AG04450 (cell line): ENCODE data around the gene SEC16A. TPM values are rescaled to one million over a fixed set of nuclear protein-coding genes. Genes with fewer than 3 reads are reported as not detected.

Source experiments
- CTCF ChIA-PET: fragments of 300-600, 350-600 bp; formaldehyde crosslinking; extraction: SDS; loops from one replicate; lab custom pipeline; 2022; ENCODE audit warnings: antibody characterized with exemption, inconsistent platforms; lab: Charles Lee
- POLR2A ChIA-PET: fragments of 350-600 bp; formaldehyde crosslinking; extraction: SDS; loops from one replicate; lab custom pipeline; 2021; ENCODE audit warnings: antibody characterized with exemption, inconsistent platforms; lab: Yijun Ruan, JAX
- DNase-seq: peaks from one replicate; pipeline ENCODE4 v3.0.0-alpha.2; 2011; ENCODE audit warnings: low read depth, low spot score
- H3K27ac ChIP-seq: one replicate; pipeline ENCODE4 v1.5.1; 2012; ENCODE audit warnings: low read depth, low read length, control low read depth
- H3K27me3 ChIP-seq: one replicate; pipeline ENCODE4 v1.6.0; 2012; ENCODE audit warnings: low read length; ENCODE audit not compliant: control insufficient read depth, insufficient read depth
- H3K4me3 ChIP-seq: 2 replicates; pipeline ENCODE4 v1.5.1; 2011; ENCODE audit warnings: mild to moderate bottlenecking, low read depth, low read length, control low read depth
- H3K9me3 ChIP-seq: 2 replicates; pipeline ENCODE4 v1.5.1; 2012; ENCODE audit warnings: low read length; ENCODE audit not compliant: control insufficient read depth, insufficient read depth
- CTCF ChIP-seq: IDR thresholded peaks from 2 replicates; pipeline ENCODE4 v1.5.1; 2011; ENCODE audit warnings: low read depth, low read length, control low read depth, inconsistent platforms
- polyA plus RNA-seq: library from polyadenylated mRNA; depleted of rRNA; stranded (reverse); fragments of >200 nt; gene quantifications from 2 replicates; pipeline ENCODE4 v1.2.3, GENCODE V29; 2011

The SEC16A gene
- polyA plus RNA-seq, 1 experiment, result 23.2 TPM

- H3K9me3 ChIP-seq, result no peaks in the 10 kb centered on the region; the same call in 1 of the 2 replicates
- no peak for TF ChIP-seq CTCF
- POLR2A ChIA-PET, result no interaction called here
- no peak overlapping the region for H3K27ac ChIP-seq
- no peak for DNase-seq
- CTCF ChIA-PET, result interaction anchor here (0.7 kb wide), 1 partner anchor 8 kb away, joined by 4 read pairs; no protein-coding TSS in a partner anchor
- no peak overlapping the region for H3K4me3 ChIP-seq
- H3K27me3 ChIP-seq, result no peaks in the 10 kb centered on the region
Measured at GRCh38 chr9:136529516-136530460, 46.9 kb upstream of the SEC16A start.

- ChIA-PET POLR2A (no interaction called here), CTCF (no interaction called here)
- H3K9me3 ChIP-seq, result no peaks in the 10 kb centered on the region; the same call in 1 of the 2 replicates
- no peak for DNase-seq
- no peak overlapping the region for H3K27ac ChIP-seq
- no peak overlapping the region for H3K4me3 ChIP-seq
- H3K27me3 ChIP-seq, result no peaks in the 10 kb centered on the region
- TF ChIP-seq CTCF, result no peak
Measured at GRCh38 chr9:136528716-136529341, 46.0 kb upstream of the SEC16A start.

- no peak for DNase-seq
- Histone ChIP-seq H3K9me3 (no peaks in the 10 kb centered on the region; the same call in 1 of the 2 replicates), H3K4me3 (no peak overlapping the region), H3K27ac (no peak overlapping the region), H3K27me3 (no peaks in the 10 kb centered on the region)
- no peak for TF ChIP-seq CTCF
- ChIA-PET POLR2A (no interaction called here), CTCF (no interaction called here)
Measured at GRCh38 chr9:136527721-136528710, 45.2 kb upstream of the SEC16A start.

GRCh38 chr9:136527131-136527530, 44.3 kb upstream of the SEC16A start:
- ChIA-PET POLR2A (interaction anchor here (0.5 kb wide), 1 partner anchor 155 kb away, joined by 5 read pairs; no protein-coding TSS in a partner anchor), CTCF (no interaction called here)
- no peak for DNase-seq
- no peak for TF ChIP-seq CTCF
- no peak overlapping the region for H3K4me3 ChIP-seq
- no peak overlapping the region for H3K27ac ChIP-seq
- no peaks in the 10 kb centered on the region for H3K27me3 ChIP-seq
- H3K9me3 ChIP-seq, result no peaks in the 10 kb centered on the region; the same call in 1 of the 2 replicates
